SU-DHL-6 (cell line): ENCODE measurements around the gene ECSIT.

ENCODE experiments used
- H2AFZ ChIP-seq: fragments of 200-600 bp; sonication (generic); 2 replicates; pipeline ENCODE4 v1.6.1; 2014; ENCODE audit warnings: low read depth, mild to moderate bottlenecking, moderate library complexity, mixed read lengths, antibody characterized with exemption, low read length; ENCODE audit not compliant: severe bottlenecking
- H3F3A ChIP-seq: fragments of 200-600 bp; shearing (Covaris generic); 2 replicates; pipeline ENCODE4 v1.6.0; 2016; ENCODE audit warnings: antibody characterized with exemption, mild to moderate bottlenecking; ENCODE audit not compliant: insufficient read depth
- H3K27ac ChIP-seq: fragments of 200-600 bp; sonication (generic); 2 replicates; pipeline ENCODE4 v1.5.1; 2016; ENCODE audit warnings: low read depth, mild to moderate bottlenecking, low read length, moderate library complexity, mixed read lengths
- H3K27me3 ChIP-seq: fragments of 200-600 bp; sonication (generic), shearing (Covaris generic); 2 replicates; pipeline ENCODE4 v1.6.0; 2014; ENCODE audit warnings: mild to moderate bottlenecking, low read length
- H3K36me3 ChIP-seq: fragments of 200-600 bp; sonication (generic); 2 replicates; pipeline ENCODE4 v1.6.1; 2014; ENCODE audit warnings: mild to moderate bottlenecking, low read length, mixed read lengths
- H3K4me2 ChIP-seq: fragments of 300-600, 200-600 bp; shearing (Covaris generic), sonication (generic); 2 replicates; pipeline ENCODE4 v1.6.0; 2014; ENCODE audit warnings: low read length, low read depth, mild to moderate bottlenecking; ENCODE audit not compliant: poor library complexity, severe bottlenecking
- H3K4me3 ChIP-seq: fragments of 200-600 bp; sonication (generic); 2 replicates; pipeline ENCODE4 v1.5.1; 2014; ENCODE audit warnings: antibody characterized with exemption, low read length, mild to moderate bottlenecking, mixed read lengths; ENCODE audit not compliant: insufficient read depth, poor library complexity, severe bottlenecking
- H3K79me2 ChIP-seq: fragments of 200-600 bp; sonication (generic); 2 replicates; pipeline ENCODE4 v1.6.1; 2014; ENCODE audit warnings: mild to moderate bottlenecking, low read length, moderate library complexity; ENCODE audit not compliant: insufficient read depth
- H3K9ac ChIP-seq: fragments of 200-600 bp; sonication (generic); 2 replicates; pipeline ENCODE4 v1.7.0; 2014; ENCODE audit warnings: mild to moderate bottlenecking, low read length
- H3K9me2 ChIP-seq: fragments of 200-600 bp; sonication (generic); replicated peaks from 2 replicates; pipeline ENCODE4 v1.6.1; 2014; ENCODE audit warnings: low read length; ENCODE audit not compliant: insufficient read depth
- H3K9me3 ChIP-seq: fragments of 200-600 bp; sonication (generic); 2 replicates; pipeline ENCODE4 v1.6.1; 2014; ENCODE audit warnings: low read length, mixed read lengths; ENCODE audit not compliant: insufficient read depth
- H4K20me1 ChIP-seq: fragments of 200-600 bp; sonication (generic); 2 replicates; pipeline ENCODE4 v1.6.1; 2014; ENCODE audit warnings: low read depth, mild to moderate bottlenecking, antibody characterized with exemption, low read length, moderate library complexity, mixed read lengths
- EZH2phosphoT487 ChIP-seq: fragments of 200-600 bp; sonication (generic), shearing (Covaris generic); conservative IDR thresholded peaks from 2 replicates; pipeline ENCODE4 v1.6.1; 2018; ENCODE audit warnings: mild to moderate bottlenecking, antibody characterized with exemption, low read length, moderate library complexity, mixed read lengths
- TF ChIP-seq, protein P1 (sequence below): fragments of 200-600 bp; sonication (generic); IDR thresholded peaks from one replicate; pipeline ENCODE4 v1.5.1; 2017; ENCODE audit warnings: antibody characterized with exemption, mild to moderate bottlenecking, low read length, moderate library complexity; ENCODE audit not compliant: insufficient read depth, poor library complexity, severe bottlenecking

Gene ECSIT

DNA sequence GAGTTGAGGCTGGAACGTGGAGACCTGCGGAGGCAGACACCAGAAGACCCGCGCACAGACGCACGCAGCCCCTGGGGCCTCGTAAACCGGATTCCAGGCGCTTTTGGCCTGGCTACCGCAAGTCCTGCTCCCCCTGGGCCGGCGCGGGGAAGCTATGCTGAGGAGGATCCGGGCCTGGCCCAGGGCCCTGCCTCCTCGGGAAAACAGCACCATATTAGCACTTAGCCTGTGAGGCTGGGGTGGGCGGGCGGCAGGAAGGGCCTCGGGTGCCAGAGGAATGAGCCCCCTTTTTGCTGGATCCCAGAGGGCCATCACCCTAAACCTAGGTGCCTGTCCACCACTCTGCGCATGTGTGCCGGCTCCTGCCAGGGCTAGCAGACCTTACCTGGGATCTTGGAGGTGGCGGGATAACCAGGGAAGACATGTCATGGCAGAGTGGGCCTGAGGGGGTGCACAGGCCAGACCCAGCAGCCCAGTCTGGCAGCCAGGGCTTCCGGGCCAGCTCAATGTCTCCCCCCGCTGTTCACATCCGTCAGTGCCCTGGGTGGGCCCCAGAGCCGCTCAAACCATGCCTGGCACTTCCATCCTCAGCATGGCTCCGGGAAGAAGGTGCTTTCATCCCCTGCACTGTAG lies 22.8 kb upstream of the ECSIT start:
- Histone ChIP-seq H4K20me1 (no peaks in the 10 kb centered on the region), H3F3A (no peaks in the 10 kb centered on the region), H3K4me3 (no peak overlapping the region), H3K27ac (no peak overlapping the region), H3K4me2 (no peak overlapping the region), H3K9me2 (no peaks in the 10 kb centered on the region), H3K27me3 (no peaks in the 10 kb centered on the region), H3K9me3 (no peaks in the 10 kb centered on the region), H3K36me3 (no peaks in the 10 kb centered on the region), H3K79me2 (peaks cover 7% of the 10 kb centered on the region), H2AFZ (no peak overlapping the region), H3K9ac (no peak overlapping the region)
- no peak for TF ChIP-seq EZH2phosphoT487
- TF ChIP-seq, protein P1, sequence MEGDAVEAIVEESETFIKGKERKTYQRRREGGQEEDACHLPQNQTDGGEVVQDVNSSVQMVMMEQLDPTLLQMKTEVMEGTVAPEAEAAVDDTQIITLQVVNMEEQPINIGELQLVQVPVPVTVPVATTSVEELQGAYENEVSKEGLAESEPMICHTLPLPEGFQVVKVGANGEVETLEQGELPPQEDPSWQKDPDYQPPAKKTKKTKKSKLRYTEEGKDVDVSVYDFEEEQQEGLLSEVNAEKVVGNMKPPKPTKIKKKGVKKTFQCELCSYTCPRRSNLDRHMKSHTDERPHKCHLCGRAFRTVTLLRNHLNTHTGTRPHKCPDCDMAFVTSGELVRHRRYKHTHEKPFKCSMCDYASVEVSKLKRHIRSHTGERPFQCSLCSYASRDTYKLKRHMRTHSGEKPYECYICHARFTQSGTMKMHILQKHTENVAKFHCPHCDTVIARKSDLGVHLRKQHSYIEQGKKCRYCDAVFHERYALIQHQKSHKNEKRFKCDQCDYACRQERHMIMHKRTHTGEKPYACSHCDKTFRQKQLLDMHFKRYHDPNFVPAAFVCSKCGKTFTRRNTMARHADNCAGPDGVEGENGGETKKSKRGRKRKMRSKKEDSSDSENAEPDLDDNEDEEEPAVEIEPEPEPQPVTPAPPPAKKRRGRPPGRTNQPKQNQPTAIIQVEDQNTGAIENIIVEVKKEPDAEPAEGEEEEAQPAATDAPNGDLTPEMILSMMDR = no peak

GRCh38 chr19:11550265-11550664 lies 21.3 kb upstream of the ECSIT start:
- Histone ChIP-seq H3K79me2 (no peaks in the 10 kb centered on the region), H3K9me3 (no peaks in the 10 kb centered on the region), H3K9me2 (no peaks in the 10 kb centered on the region), H3K27ac (no peak overlapping the region), H2AFZ (no peak overlapping the region), H3K4me3 (no peak overlapping the region), H3K9ac (no peak overlapping the region), H3K27me3 (no peaks in the 10 kb centered on the region), H3K4me2 (no peak overlapping the region), H3K36me3 (no peaks in the 10 kb centered on the region), H4K20me1 (no peaks in the 10 kb centered on the region), H3F3A (no peaks in the 10 kb centered on the region)
- no peak for TF ChIP-seq EZH2phosphoT487
- TF ChIP-seq, protein P1 = no peak

DNA sequence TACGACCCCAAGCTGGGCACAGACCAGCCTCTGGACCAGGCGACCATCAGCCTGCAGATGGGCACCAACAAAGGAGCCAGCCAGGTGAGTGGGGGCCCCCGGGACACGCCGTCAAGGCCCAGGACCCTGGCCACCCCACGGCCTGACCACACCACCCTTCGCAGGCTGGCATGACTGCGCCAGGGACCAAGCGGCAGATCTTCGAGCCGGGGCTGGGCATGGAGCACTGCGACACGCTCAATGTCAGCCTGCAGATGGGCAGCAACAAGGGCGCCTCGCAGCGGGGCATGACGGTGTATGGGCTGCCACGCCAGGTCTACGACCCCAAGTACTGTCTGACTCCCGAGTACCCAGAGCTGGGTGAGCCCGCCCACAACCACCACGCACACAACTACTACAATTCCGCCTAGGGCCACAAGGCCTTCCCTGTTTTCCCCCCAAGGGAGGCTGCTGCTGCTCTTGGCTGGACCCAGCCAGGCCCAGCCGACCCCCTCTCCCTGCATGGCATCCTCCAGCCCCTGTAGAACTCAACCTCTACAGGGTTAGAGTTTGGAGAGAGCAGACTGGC lies 20.5 kb upstream of the ECSIT start:
- Histone ChIP-seq H3F3A (no peaks in the 10 kb centered on the region), H2AFZ (no peak overlapping the region), H3K27ac (no peak overlapping the region), H4K20me1 (no peaks in the 10 kb centered on the region), H3K9me3 (no peaks in the 10 kb centered on the region), H3K9ac (no peak overlapping the region), H3K4me2 (no peak overlapping the region), H3K4me3 (no peak overlapping the region), H3K79me2 (no peaks in the 10 kb centered on the region), H3K36me3 (no peaks in the 10 kb centered on the region), H3K27me3 (no peaks in the 10 kb centered on the region), H3K9me2 (no peaks in the 10 kb centered on the region)
- TF ChIP-seq, protein P1 = no peak
- TF ChIP-seq EZH2phosphoT487 = no peak
